Aorta (tissue), 5 donors: ENCODE measurements around the gene BMP6. TPM values are rescaled to one million over a fixed set of nuclear protein-coding genes. Genes with fewer than 3 reads are reported as not detected.

Source experiments
- ATAC-seq: fragments of 200-7000 bp; cut with Tn5 transposase; one replicate; pipeline ENCODE4 v1.9.1; 2022; ENCODE audit warnings: moderate library complexity; ENCODE audit not compliant: low FRiP score
- DNase-seq, 2 donors: peaks; one replicate each; pipeline ENCODE4 v3.0.0-alpha.2; 2020
- H3K27ac ChIP-seq, 2 donors: one replicate each; pipeline ENCODE4 v1.5.1; 2013; ENCODE audit warnings: low read length in 2 of 2, mild to moderate bottlenecking in 2 of 2, moderate library complexity in 2 of 2, control low read depth in 1 of 2, inconsistent platforms in 1 of 2, low read depth in 1 of 2
- H3K27me3 ChIP-seq, 2 donors: one replicate each; pipeline ENCODE4 v1.6.1; 2013; ENCODE audit warnings: control low read depth in 1 of 2, low read length in 1 of 2, mild to moderate bottlenecking in 1 of 2, moderate library complexity in 1 of 2; ENCODE audit not compliant: insufficient read depth in 2 of 2, control insufficient read depth in 1 of 2
- H3K36me3 ChIP-seq, 2 donors: one replicate each; pipeline ENCODE4 v1.6.1; 2013; ENCODE audit warnings: control low read depth in 1 of 2, low read length in 1 of 2, mild to moderate bottlenecking in 1 of 2; ENCODE audit not compliant: insufficient read depth in 2 of 2, control insufficient read depth in 1 of 2
- H3K4me1 ChIP-seq, 2 donors: one replicate each; pipeline ENCODE4 v1.6.1; 2013; ENCODE audit warnings: low read length in 2 of 2, control low read depth in 1 of 2, mild to moderate bottlenecking in 1 of 2, moderate library complexity in 1 of 2; ENCODE audit not compliant: insufficient read depth in 2 of 2, control insufficient read depth in 1 of 2
- H3K4me3 ChIP-seq, 2 donors: one replicate each; pipeline ENCODE4 v1.5.1; 2013; ENCODE audit warnings: low read length in 2 of 2, control low read depth in 1 of 2, mild to moderate bottlenecking in 1 of 2
- H3K9me3 ChIP-seq: one replicate; pipeline ENCODE4 v1.6.1; 2013; ENCODE audit warnings: mild to moderate bottlenecking, low read length; ENCODE audit not compliant: control insufficient read depth
- WGBS, 2 donors: extraction: QIAGEN DNeasy Blood & Tissue Kit; methylation state at CpG; one replicate each; pipeline ENCODE4 v1.1.7; 2013; 5-methylcytosine and 5-hydroxymethylcytosine counted together
- intact Hi-C, 2 donors: fragments of 100-400 bp; cut with DNase I; formaldehyde crosslinking; loops; one replicate each; pipeline versions ENCODE4 v1.14.2 to v1.15.0; 2022
- polyA plus RNA-seq, 2 donors: library from polyadenylated mRNA; stranded (reverse); fragments of 200-250 nt; gene quantifications; one replicate each; pipeline ENCODE4 v1.2.3, GENCODE V29; 2013
- total RNA-seq, 2 donors: library from RNA; stranded (reverse); fragmentation: NEBNext Ultra II Directional; extraction: Animal tissue kit (Norgen Biotek cat#: 25700); gene quantifications; one replicate each; pipeline ENCODE4 v1.2.1, GENCODE V29; 2021
- donor health status: healthy with polysubstance abuse.
- donor health status: Bipolar disorder and iron deficiency.
- donor health status: DM: no; HTN: no; CAD: no.
- donor health status: DM: no; HTN: no; CAD: no.
- donor health status: DM: yes; HTN: yes; CAD: no.

BMP6 gene
- total and polyA plus RNA-seq, 4 donors = 1.2 to 5.2 (median 4.0) TPM

- Histone ChIP-seq H3K36me3 (no peaks in the 10 kb centered on the region), H3K4me1 (no peaks in the 10 kb centered on the region), H3K27ac (no peak overlapping the region), H3K27me3 (no peaks in the 10 kb centered on the region), H3K9me3 (no peaks in the 10 kb centered on the region), H3K4me3 (peak overlapping the region in 1 of 2 donors; percentile 47)
- intact Hi-C loops = loop anchor here (5.0 to 10.0 kb wide), 3 partner anchors 189 to 282 kb away; partner anchors contain the start of gene TXNDC5 (in 1 of the 2)
- no peak for DNase-seq
- ATAC-seq = no peak
- 28 to 34% methylated on average over 10 of the region's 10 CpGs for WGBS, 2 donors
These were observed 487 bp upstream of the BMP6 start for GRCh38 chr6:7725412-7725811.

- 0 to 1% methylated on average over 59 to 73 of the region's 73 CpGs for WGBS, 2 donors
- intact Hi-C loops = loop anchor here (5.0 to 10.0 kb wide), 3 partner anchors 188 to 281 kb away; partner anchors contain the start of gene TXNDC5 (in 1 of the 2)
- Histone ChIP-seq H3K4me3 (peak overlapping the region; percentile 9 to 47), H3K4me1 (no peaks in the 10 kb centered on the region), H3K9me3 (no peaks in the 10 kb centered on the region), H3K36me3 (no peaks in the 10 kb centered on the region), H3K27me3 (no peaks in the 10 kb centered on the region), H3K27ac (no peak overlapping the region)
- ATAC-seq (peak; percentile 16), DNase-seq (no peak)
These were observed 652 bp downstream of the BMP6 start for GRCh38 chr6:7726416-7727085.

- H3K27ac ChIP-seq = no peak overlapping the region
These were observed 1.4 kb downstream of the BMP6 start for GRCh38 chr6:7727086-7727945.

GRCh38 chr6:7727946-7728854 is 2.3 kb downstream of the BMP6 start:
- Histone ChIP-seq H3K4me3 (peak overlapping the region; percentile 22 to 56), H3K27me3 (no peaks in the 10 kb centered on the region), H3K27ac (no peak overlapping the region), H3K36me3 (no peaks in the 10 kb centered on the region), H3K9me3 (no peaks in the 10 kb centered on the region), H3K4me1 (no peaks in the 10 kb centered on the region)
- peak; percentile 48 to 78 for DNase-seq
- WGBS, 2 donors = 1% methylated on average over 45 of the region's 45 CpGs
- intact Hi-C loops = loop anchor here (5.0 to 10.0 kb wide), 3 partner anchors 187 to 279 kb away; partner anchors contain the start of gene TXNDC5 (in 1 of the 2)
- ATAC-seq = no peak

More at GRCh38 chr6:7727086-7727945, 1.4 kb downstream of the BMP6 start:
- DNase-seq = peak in 1 of 2 donors; percentile 75
- intact Hi-C loops = loop anchor here (5.0 to 10.0 kb wide), 3 partner anchors 187 to 280 kb away; partner anchors contain the start of gene TXNDC5 (in 1 of the 2)
- Histone ChIP-seq H3K4me1 (no peaks in the 10 kb centered on the region), H3K4me3 (peak overlapping the region; percentile 47 to 56), H3K9me3 (no peaks in the 10 kb centered on the region), H3K36me3 (no peaks in the 10 kb centered on the region), H3K27me3 (no peaks in the 10 kb centered on the region)
- 0 to 1% methylated on average over 70 to 97 of the region's 97 CpGs for WGBS, 2 donors
- no peak for ATAC-seq

GRCh38 chr6:7728855-7729590 is 3.1 kb downstream of the BMP6 start:
- no peak for ATAC-seq
- no peaks in the 10 kb centered on the region for H3K9me3 ChIP-seq
- no peaks in the 10 kb centered on the region for H3K36me3 ChIP-seq
- WGBS, 2 donors = 36% methylated on average over 14 of the region's 14 CpGs
- no peaks in the 10 kb centered on the region for H3K4me1 ChIP-seq
- H3K27me3 ChIP-seq = no peaks in the 10 kb centered on the region
- no peak overlapping the region for H3K4me3 ChIP-seq
- intact Hi-C loops = loop anchor here (5.0 to 10.0 kb wide), 3 partner anchors 186 to 278 kb away; partner anchors contain the start of gene TXNDC5 (in 1 of the 2)
- H3K27ac ChIP-seq = no peak overlapping the region
- DNase-seq = no peak

GRCh38 chr6:7730001-7730783 is 4.3 kb downstream of the BMP6 start:
- DNase-seq (no peak), ATAC-seq (no peak)
- 94 to 96% methylated on average over 5 of the region's 5 CpGs for WGBS, 2 donors
- H3K9me3 ChIP-seq = no peaks in the 10 kb centered on the region
- intact Hi-C loops = no loop called here
- no peaks in the 10 kb centered on the region for H3K4me1 ChIP-seq
- H3K27me3 ChIP-seq = peaks cover 0 to 1% of the 10 kb centered on the region in 2 donors
- no peaks in the 10 kb centered on the region for H3K36me3 ChIP-seq
- no peak overlapping the region for H3K27ac ChIP-seq
- H3K4me3 ChIP-seq = no peak overlapping the region

- DNase-seq = no peak
- peaks cover 0 to 1% of the 10 kb centered on the region in 2 donors for H3K27me3 ChIP-seq
- 91 to 94% methylated on average over 10 of the region's 10 CpGs for WGBS, 2 donors
- ATAC-seq = no peak
- intact Hi-C loops = no loop called here
- no peaks in the 10 kb centered on the region for H3K36me3 ChIP-seq
- no peaks in the 10 kb centered on the region for H3K4me1 ChIP-seq
- no peak overlapping the region for H3K27ac ChIP-seq
- H3K9me3 ChIP-seq = no peaks in the 10 kb centered on the region
- no peak overlapping the region for H3K4me3 ChIP-seq
These were observed 4.9 kb downstream of the BMP6 start for GRCh38 chr6:7730784-7731227.
